K562 (cell line): ENCODE data around the gene DYRK1A. TPM values are rescaled to one million over a fixed set of nuclear protein-coding genes. Genes with fewer than 3 reads are reported as not detected.

Source experiments
- BRD9 ChIP-seq: fragments of 450-650 bp; IDR thresholded peaks from 2 replicates; pipeline ENCODE4 v1.6.1; 2018; ENCODE audit warnings: low read depth; ENCODE audit not compliant: partially characterized antibody
- CBFA2T2 ChIP-seq: fragments of 450-650 bp; conservative IDR thresholded peaks from 2 replicates; pipeline ENCODE4 v1.6.1; 2017; ENCODE audit warnings: mild to moderate bottlenecking
- CREB3L1 ChIP-seq: fragments of 450-650 bp; IDR thresholded peaks from 2 replicates; pipeline ENCODE4 v1.6.1; 2014; ENCODE audit warnings: low read depth, mild to moderate bottlenecking, moderate library complexity, borderline replicate concordance
- EHMT2 ChIP-seq: fragments of 450-650 bp; IDR thresholded peaks from 2 replicates; pipeline ENCODE4 v1.6.1; 2018; ENCODE audit warnings: antibody characterized with exemption
- MCM7 ChIP-seq, 2 experiments: fragments of 450-650 bp; IDR thresholded peaks; 2 replicates each; pipeline ENCODE4 v1.6.1; 2016 to 2018
- NR2F6 ChIP-seq: fragments of 450-650 bp; formaldehyde crosslinking; IDR thresholded peaks from 2 replicates; pipeline ENCODE4 v1.4.0; 2020; ENCODE audit warnings: mild to moderate bottlenecking
- PCBP2 ChIP-seq: fragments of 200-400 bp; formaldehyde crosslinking; IDR thresholded peaks from 2 replicates; pipeline ENCODE4 v1.6.1; 2018; ENCODE audit warnings: low read length, low read depth, mild to moderate bottlenecking, moderate library complexity; ENCODE audit not compliant: poor library complexity, severe bottlenecking
- RBBP5 ChIP-seq: fragments of 200-600 bp; sonication (generic); IDR thresholded peaks from 2 replicates; pipeline ENCODE4 v1.6.1; 2012; ENCODE audit warnings: borderline replicate concordance, mild to moderate bottlenecking, low read length, control low read depth, inconsistent platforms; ENCODE audit not compliant: insufficient read depth, poor library complexity, severe bottlenecking
- ZBTB26 ChIP-seq: fragments of 450-650 bp; formaldehyde crosslinking; IDR thresholded peaks from 2 replicates; pipeline ENCODE4 v1.4.0; 2022; ENCODE audit warnings: missing genetic modification characterization
- ZNF609 ChIP-seq: sonication (generic); formaldehyde crosslinking; IDR thresholded peaks from 2 replicates; pipeline ENCODE4 v1.8.1; 2023; ENCODE audit warnings: missing genetic modification reagents, mild to moderate bottlenecking, borderline replicate concordance
- ZNF785 ChIP-seq: fragments of 250-450 bp; sonication (Bioruptor Pico); IDR thresholded peaks from 2 replicates; pipeline ENCODE4 v1.4.0; 2020; ENCODE audit warnings: mild to moderate bottlenecking
- polyA plus RNA-seq, 8 experiments: library from polyadenylated mRNA; depleted of rRNA in 4 of 8; stranded (reverse) in 5 of 8; unstranded in 3 of 8; fragments of >200 nt; fragmentation: Nextera tagmentation in 2 of 8; fragmentation: Illumina TruSeq in 1 of 8; extraction: Ambion mirVana in 2 of 8; extraction: Trizol in 1 of 8; gene quantifications; 2 replicates each; pipeline versions ENCODE4 v1.2.1 to v1.2.3, GENCODE V29; 2011 to 2014; ENCODE audit warnings: inconsistent platforms in 1 of 8, missing spikeins in 1 of 8
- total RNA-seq, 7 experiments: library from RNA; depleted of rRNA in 6 of 7; stranded (reverse); fragments of >200 nt in 6 of 7; fragmentation: Illumina TruSeq in 2 of 7; extraction: Trizol in 2 of 7; gene quantifications; 2 replicates each; pipeline versions ENCODE4 v1.2.1 to v1.2.3, GENCODE V29; 2011 to 2021; ENCODE audit warnings: low replicate concordance in 1 of 7
- TF ChIP-seq, protein P1 (sequence below): sonication (generic); formaldehyde crosslinking; IDR thresholded peaks from 2 replicates; pipeline ENCODE4 v1.9.0; 2022; ENCODE audit warnings: mild to moderate bottlenecking, missing genetic modification reagents
- TF ChIP-seq, protein P2 (sequence below): sonication (generic); formaldehyde crosslinking; IDR thresholded peaks from 2 replicates; pipeline ENCODE4 v1.8.1; 2022; ENCODE audit warnings: missing genetic modification reagents
- TF ChIP-seq, protein P3 (sequence below): sonication (generic); formaldehyde crosslinking; IDR thresholded peaks from 2 replicates; pipeline ENCODE4 v1.4.0; 2020; ENCODE audit warnings: mild to moderate bottlenecking, missing genetic modification reagents

Gene DYRK1A
- total and polyA plus RNA-seq, 9 of the 15 experiments (the other 6 are each of a cell fraction or from before 2014, with no cell fraction given): 3.7 to 64.8 (median 42.3) TPM

DNA sequence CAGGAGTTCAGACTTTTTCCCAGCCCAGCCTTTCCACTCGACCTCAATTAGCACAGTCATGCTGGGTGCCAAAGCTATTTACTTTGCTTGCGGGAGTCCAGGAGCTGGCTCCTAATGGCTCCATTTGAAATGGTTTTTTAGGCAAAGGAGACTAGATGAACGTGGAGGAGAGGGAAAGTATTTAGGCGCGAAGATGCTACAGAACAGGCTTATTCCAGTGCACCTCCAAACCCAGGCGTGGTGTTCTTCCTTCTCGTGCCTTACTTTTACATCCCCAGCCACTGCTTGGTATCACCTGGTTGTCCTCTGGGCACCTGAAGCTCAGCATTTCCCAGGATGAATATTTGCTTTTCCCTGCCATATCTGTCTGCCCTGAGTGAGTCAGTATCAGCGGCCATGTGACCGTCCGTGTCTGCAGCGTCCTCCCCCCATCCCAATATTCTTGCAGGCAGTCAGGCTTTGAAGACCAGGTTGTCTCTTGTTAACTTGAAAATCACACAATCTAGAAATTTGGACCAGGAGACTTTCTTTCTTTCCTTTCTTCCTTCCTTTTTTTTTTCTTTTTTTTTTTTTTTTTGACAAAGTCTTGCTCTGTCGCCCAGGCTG, 198.5 kb downstream of the DYRK1A start (continued):
- TF ChIP-seq PCBP2 (no peak), ZNF785 (CRISPR knock-in tag) (no peak), RBBP5 (peak; percentile 31), EHMT2 (no peak), ZBTB26 (CRISPR knock-in tag) (no peak), CBFA2T2 (peak; percentile 22; the same call in 1 of the 2 replicates), MCM7 (IDR thresholded peaks at IDR 0.05) (no peak), NR2F6 (CRISPR knock-in tag) (no peak), CREB3L1 (no peak), ZNF609 (no peak), BRD9 (peak; percentile 20)
- TF ChIP-seq, protein P1, sequence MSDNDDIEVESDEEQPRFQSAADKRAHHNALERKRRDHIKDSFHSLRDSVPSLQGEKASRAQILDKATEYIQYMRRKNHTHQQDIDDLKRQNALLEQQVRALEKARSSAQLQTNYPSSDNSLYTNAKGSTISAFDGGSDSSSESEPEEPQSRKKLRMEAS (CRISPR knock-in tag): peak; percentile 27; the same call in 1 of the 2 replicates
- TF ChIP-seq, protein P2, sequence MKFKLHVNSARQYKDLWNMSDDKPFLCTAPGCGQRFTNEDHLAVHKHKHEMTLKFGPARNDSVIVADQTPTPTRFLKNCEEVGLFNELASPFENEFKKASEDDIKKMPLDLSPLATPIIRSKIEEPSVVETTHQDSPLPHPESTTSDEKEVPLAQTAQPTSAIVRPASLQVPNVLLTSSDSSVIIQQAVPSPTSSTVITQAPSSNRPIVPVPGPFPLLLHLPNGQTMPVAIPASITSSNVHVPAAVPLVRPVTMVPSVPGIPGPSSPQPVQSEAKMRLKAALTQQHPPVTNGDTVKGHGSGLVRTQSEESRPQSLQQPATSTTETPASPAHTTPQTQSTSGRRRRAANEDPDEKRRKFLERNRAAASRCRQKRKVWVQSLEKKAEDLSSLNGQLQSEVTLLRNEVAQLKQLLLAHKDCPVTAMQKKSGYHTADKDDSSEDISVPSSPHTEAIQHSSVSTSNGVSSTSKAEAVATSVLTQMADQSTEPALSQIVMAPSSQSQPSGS (CRISPR knock-in tag): no peak
- TF ChIP-seq, protein P3, sequence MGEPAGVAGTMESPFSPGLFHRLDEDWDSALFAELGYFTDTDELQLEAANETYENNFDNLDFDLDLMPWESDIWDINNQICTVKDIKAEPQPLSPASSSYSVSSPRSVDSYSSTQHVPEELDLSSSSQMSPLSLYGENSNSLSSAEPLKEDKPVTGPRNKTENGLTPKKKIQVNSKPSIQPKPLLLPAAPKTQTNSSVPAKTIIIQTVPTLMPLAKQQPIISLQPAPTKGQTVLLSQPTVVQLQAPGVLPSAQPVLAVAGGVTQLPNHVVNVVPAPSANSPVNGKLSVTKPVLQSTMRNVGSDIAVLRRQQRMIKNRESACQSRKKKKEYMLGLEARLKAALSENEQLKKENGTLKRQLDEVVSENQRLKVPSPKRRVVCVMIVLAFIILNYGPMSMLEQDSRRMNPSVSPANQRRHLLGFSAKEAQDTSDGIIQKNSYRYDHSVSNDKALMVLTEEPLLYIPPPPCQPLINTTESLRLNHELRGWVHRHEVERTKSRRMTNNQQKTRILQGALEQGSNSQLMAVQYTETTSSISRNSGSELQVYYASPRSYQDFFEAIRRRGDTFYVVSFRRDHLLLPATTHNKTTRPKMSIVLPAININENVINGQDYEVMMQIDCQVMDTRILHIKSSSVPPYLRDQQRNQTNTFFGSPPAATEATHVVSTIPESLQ (CRISPR knock-in tag): peak; percentile 42; the same call in 1 of the 2 replicates
